CD4-positive, alpha-beta T cell treated with Interleukin-12 subunit alpha and Interleukin-12 subunit beta, for 1 hour (primary cell): Measurements from ENCODE around the gene PRKCH.

Experiments used
- DNase-seq: peaks from one replicate; pipeline ENCODE4 v3.0.0-alpha.2; 2020

Gene PRKCH

DNA sequence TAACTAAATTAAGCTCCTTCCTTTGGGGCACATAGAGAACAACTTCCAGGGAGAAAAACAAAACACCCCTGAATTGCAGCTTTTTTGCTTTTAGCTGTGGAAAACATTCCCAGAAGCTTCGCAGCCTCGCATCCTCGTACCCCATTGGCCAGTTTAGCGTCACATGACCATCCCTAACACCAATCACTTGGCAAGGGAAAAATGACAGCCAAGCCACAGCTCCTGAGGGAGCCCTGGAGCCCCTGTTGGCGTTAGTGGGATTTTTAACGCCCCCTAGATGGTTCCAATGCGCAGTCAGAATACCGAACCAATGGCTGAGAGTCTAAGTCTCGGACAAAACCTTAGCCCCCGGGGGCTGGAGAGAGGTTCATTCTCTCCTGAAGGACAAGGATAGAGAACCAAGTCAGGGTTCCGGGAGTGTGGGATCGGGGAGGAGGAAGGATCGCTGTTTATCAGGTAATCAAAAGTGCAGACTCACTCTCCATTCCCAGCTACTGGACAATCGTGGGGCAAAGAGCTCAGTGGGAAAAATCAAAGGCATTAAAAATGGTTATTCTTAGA, 238.3 kb downstream of the PRKCH start:
- no peak for DNase-seq

GRCh38 chr14:61560323-61560722, 238.9 kb downstream of the PRKCH start:
- DNase-seq: no peak

DNA sequence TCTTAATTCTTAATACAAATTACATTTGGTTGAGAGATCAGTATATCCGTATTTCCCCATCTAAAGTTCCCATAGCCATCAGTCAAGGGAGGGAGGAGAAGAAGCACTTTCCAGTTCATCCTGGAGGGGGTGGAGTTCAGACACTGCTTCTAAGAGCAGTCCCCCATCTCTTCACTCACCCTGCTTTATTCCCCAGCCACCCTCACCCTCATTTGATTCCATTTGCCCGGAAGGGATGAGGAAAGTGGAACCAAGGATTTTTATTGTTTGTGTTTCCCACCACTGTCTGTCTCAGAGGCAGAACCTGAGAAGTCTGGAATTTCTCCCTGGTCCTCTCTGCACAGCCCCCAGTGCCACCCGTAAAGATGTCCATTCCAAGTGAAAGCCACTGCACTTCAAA, 239.7 kb downstream of the PRKCH start:
- no peak for DNase-seq

DNA sequence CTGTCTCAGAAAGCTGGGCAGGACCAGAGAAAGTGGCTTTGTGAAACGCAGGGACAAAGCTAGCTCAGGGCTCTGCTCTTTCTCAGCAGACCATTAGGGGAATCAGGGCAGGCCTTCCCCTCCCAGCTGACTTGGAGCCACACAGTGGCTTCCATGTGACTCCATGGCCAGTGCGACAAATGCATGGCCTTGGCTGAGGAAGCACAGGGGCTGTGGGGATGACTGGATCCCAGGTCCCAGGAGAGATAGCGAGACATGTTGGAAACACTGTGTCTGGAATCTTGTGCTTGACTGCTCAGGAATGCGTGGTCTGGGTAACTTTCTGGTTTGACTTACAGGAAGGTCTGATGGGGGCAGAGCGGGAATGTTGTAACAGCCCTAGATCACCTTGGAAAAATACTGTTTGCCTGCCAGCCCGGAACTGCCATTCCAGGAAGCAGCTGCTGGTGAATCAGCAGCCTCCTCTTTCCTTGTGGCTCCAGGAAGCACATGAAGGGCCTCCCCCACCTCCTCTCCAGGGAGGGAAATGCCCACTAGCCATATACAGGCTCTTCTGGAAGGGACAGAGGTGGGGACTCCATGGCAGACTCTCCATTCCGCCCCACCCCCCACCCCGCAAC, 240.4 kb downstream of the PRKCH start:
- no peak for DNase-seq

DNA sequence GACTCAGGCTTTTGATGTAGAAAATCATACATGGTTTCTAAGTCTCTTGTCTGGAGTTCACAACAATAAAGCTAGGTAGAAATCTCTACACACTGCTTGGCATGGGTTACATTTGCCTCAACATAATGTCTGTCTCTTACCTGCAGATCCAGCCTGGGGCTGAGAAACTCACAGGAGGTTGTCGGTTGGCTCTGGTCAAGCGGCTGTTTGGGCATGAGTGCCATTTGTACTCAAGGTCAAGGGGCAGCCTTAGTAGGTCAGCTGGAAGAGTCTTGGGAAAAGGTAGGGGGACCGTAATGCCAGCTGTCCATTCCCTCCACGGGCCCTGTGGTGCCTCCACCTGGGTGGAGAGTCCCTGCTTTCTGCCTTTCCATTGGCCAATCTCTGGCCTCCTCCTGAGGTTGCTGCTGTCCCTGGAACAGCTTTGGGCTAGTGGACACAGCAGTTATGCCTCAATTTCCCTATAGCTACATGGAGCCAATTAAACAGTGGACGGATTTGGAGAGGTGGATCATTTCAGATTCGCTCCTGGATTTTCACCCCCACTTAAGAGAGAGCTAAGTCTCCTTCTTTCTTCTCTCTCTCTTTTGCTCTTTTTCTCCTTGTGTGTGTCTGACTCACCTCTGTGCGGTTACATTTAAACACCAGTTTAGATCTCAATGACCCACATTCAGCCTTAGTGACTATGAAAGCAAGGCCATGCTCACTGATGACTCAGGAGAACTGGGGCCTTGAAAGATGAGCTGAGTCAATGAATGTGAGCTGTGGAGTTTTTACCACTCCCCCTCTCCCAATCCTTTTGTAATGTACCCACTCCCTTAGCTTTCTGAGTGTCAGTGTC, 241.2 kb downstream of the PRKCH start:
- DNase-seq: peak; percentile 37

- no peak for DNase-seq
Measured at GRCh38 chr14:61563162-61563511, 241.8 kb downstream of the PRKCH start.

DNA sequence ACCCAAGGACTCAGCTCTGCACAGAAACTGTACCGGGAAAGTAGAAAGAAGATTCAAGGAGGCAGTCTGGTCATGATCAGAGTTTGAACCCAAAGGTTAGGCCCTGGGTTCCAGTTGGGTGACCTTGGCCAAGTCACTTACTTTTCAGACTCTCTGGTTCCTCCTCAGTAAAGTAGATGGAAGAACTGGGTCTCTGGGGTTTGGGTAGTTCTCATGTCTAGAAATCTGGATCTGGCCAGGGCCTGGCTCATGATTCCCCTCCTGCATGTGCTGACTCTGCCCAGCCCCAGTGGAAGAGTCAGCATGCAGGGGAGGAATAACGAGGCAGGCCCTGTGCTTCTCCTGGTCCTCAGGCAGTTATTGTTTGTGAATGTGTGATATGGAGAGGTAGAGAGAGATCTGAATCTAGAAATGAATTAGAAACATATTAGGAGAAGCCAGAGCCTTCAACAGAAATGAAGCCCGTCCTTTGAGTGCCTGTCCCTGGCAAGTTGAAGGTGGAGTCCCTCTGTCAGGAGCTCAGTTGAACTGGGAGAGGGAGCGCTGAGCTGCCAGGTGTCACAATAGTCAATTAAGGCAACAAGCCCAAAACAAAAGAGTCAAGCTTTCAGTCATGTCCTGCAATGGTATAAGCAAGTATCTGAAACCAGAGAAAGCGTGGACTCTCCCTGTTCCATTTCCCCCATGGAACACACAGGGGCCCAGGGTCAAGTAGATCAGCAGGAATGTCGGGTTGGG, 242.7 kb downstream of the PRKCH start:
- no peak for DNase-seq

- DNase-seq: no peak
Measured at GRCh38 chr14:61564618-61565091, 243.3 kb downstream of the PRKCH start.

DNA sequence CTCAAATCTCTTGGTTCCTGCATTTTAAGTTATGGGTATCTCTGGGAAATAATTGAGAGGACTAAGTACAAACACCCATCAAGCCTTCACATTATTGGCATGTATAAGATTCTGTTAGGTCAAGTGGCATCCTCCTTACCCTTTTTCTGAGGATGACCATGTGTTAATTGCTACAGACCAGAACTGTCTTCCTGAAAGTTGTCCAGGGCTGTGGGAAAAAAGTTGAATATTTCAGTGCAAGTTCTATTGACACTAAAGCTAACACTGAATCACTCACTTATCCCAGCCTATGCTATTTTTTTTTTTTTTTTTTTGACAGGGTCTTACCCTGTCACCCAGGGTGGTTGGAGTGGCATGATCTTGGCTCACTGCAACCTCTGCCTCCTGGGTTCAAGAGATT, 243.8 kb downstream of the PRKCH start:
- DNase-seq: no peak

- no peak for DNase-seq
Measured at GRCh38 chr14:61565836-61566536, 244.6 kb downstream of the PRKCH start.

DNA sequence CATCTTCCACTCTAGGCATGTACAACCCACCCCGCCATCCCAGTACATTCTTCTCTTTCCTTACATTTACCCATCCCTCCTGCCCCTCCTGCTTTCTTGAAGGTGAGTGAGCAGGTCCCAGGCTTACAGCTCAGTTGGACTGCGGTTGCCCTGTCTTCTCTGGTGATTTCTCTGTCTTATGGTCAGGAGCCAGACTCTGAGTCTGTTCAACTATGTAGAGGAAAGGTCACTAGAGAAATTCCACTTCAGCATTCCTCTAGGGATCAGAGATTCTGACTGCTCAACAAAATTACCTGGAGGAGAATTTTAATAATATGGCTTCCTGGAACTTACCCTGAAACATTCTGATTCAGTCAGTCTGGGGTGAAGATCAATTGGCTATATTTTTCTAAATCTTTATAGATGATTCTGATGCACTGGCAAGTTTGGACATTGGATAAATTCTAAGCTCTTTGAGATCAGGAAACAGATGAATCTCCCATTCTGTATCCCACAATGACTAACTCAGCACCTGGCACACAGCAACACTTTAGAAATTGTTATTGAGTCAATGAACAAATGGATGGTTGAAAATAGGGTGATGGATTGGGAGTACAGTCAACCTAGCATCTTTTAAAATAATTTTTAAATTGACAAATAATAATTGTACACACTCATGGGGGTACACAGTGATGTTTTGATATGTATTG, 245.3 kb downstream of the PRKCH start:
- DNase-seq: no peak

DNA sequence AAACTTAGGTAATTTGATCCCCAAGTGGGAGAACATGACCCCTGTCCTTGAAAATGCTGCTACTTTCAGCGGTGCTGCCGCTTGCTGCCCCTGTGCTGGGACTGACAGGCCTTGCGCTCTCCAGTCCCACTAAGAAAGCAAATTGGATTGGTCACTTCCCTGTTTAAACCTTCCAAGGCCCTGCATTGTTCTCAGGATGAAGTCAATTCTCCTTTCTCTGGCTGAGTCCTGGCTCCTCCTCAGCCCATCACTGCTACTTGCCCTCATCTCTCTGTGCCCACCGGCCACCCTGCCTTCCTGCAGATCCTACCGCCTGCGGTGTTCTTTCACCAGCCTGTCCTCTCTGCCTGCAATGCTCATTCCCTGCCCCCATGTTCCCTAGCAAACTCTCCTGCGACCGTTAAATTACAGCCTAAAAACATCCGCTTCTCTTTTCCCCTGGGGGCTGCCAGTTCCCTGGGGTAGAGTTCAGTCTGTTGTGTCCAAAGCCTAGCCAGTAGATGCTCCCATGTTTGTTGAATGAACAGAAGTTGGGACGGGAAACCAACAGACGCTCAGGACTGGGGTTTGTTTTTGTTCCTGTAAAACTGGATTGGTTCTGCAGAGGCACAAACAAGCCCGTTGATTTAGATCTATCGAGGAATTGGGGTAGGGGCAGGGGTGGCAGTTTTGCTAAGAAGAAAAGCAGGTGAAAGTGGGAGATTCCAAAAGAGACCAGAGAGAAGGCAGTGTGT, 246.6 kb downstream of the PRKCH start:
- no peak for DNase-seq

DNA sequence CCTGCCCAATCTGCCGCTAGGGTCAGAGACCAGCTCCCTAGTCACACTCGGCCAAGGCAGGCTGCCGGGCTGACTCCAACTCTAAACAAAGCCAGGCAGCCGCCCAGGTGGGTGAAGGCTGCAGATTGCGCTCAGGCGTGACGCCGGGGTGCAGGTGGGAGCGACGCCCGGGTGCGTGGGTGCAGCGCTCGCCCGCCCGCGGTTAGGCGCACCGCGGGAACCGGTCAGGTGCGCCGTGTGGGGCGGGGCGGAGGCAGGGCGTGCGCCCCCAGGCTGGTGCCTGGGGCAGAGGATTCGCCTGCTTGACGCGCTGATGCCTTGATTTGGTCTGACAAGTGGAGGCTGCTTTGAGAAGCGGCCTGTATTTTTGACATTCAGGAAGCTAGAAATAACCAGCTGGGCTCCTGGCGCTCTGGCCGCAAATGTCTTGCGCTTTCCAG, 247.2 kb downstream of the PRKCH start:
- peak; percentile 46 for DNase-seq

DNA sequence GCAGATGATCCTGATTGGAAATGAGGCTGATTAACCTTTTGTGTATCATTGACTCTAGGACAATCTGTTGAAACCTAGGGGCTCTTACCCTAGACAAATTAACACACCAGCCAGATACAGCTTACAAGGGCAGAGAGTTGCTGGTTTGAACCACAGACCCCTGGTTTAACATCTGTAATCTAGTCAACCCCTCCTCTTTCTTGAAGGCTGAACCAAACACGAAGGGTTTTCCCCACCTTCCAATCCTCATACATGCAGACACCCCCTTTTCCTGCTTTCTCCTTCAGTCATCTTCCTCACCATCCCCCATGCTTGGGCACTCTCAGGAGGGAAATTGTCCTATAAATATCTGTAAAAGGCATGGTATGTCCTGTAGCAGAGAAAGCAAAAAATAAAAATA, 247.9 kb downstream of the PRKCH start:
- no peak for DNase-seq

- peak; percentile 30 for DNase-seq
Measured at GRCh38 chr14:61569812-61570548, 248.6 kb downstream of the PRKCH start.

- DNase-seq: no peak
Measured at GRCh38 chr14:61570549-61571290, 249.3 kb downstream of the PRKCH start.

DNA sequence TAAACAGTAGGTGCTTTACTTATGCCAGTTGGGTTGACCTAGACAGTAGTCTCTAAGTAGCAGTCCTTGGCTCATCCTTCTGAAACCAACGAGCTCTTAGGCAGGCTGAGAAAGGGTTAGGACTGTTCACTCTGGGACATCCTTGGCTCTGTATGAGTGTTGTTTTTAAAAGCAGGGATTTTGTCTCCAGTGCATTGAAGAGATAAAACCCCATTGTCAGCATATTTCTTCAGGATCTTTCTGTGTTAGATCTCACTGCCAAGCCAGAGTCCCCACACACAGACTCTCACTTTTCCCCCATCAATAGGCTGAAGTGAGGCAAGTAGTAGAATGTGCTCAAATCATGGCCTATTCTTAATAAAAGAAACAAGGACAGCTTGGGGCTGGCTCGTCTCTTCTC, 250.5 kb downstream of the PRKCH start:
- no peak for DNase-seq

- no peak for DNase-seq
Measured at GRCh38 chr14:61573321-61573720, 251.9 kb downstream of the PRKCH start.

DNA sequence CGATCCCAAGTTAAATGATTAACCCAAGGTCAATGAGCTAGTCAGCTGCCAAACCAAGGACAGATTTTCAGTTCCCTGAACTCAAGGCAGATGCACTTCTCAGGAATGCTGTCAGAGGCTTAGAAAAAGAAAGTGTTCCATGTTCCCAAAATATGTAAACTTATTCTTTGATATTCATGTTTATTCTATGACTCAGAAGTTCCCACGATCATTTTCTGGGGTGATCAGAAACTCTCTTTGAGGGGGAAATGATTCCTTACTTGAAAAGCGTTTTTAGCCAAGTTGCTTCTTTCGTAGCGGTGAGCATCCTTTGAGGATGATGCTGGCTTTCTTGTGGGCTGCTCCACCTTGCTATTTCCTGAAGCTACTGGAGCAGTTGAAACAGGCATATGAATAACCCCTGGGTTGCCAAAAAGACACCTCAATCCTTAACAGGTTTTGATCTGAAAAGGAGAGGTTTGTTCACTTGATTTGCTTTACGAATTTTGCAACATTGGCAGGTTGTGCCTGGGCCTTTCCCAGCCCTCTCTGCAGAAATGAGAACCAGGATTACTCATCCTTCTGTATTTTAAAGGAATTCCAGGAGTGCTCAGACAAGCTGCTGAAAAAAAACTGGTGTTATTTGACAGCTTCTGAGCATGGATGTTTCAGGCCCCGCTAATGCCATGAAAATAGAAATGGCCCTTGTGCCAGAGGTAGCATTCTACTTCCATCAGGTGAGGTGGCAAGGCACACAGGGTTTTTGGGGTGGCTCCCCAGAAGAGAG, 252.6 kb downstream of the PRKCH start:
- no peak for DNase-seq
